Activated CD8-positive, alpha-beta memory T cell treated with anti-CD3 and anti-CD28 coated beads, Interleukin-2, amount 50 U/mL, for 24 hours (primary cell): ENCODE results near the gene ZBTB24.
"Not testable (repeated sequence)": the region's sequence is repeated elsewhere in the genome, so short reads cannot be mapped to it uniquely, and the experiment has no call there.

Experiments used
- DNase-seq: peaks from one replicate; pipeline ENCODE4 v3.0.0-alpha.2; 2020; ENCODE audit errors: extremely low read depth

ZBTB24 gene

GRCh38 chr6:109471105-109471810 lies 11.8 kb downstream of the ZBTB24 start:
- DNase-seq: no peak

- no peak for DNase-seq
These were observed 13.3 kb downstream of the ZBTB24 start for GRCh38 chr6:109469591-109470189.

- no peak for DNase-seq
These were observed 15.3 kb downstream of the ZBTB24 start for GRCh38 chr6:109467696-109468095.

- no peak for DNase-seq
These were observed 16.7 kb downstream of the ZBTB24 start for GRCh38 chr6:109466212-109466923.

GRCh38 chr6:109465772-109466171 lies 17.2 kb downstream of the ZBTB24 start:
- no peak for DNase-seq

GRCh38 chr6:109461733-109462526 lies 21.1 kb downstream of the ZBTB24 start:
- DNase-seq: no peak

GRCh38 chr6:109461205-109461604 lies 21.8 kb downstream of the ZBTB24 start:
- not testable (repeated sequence) for DNase-seq

GRCh38 chr6:109460161-109460829 lies 22.7 kb downstream of the ZBTB24 start:
- no peak for DNase-seq

GRCh38 chr6:109458774-109459531 lies 24.1 kb downstream of the ZBTB24 start:
- peak; percentile 13 for DNase-seq

- DNase-seq: no peak
These were observed 25.4 kb downstream of the ZBTB24 start for GRCh38 chr6:109457562-109457996.

GRCh38 chr6:109456710-109457561 lies 26.1 kb downstream of the ZBTB24 start:
- no peak for DNase-seq

GRCh38 chr6:109456111-109456583 lies 26.9 kb downstream of the ZBTB24 start:
- DNase-seq: no peak

- DNase-seq: peak; percentile 14
These were observed 27.4 kb downstream of the ZBTB24 start, which contains the start of gene MICAL1 for GRCh38 chr6:109455437-109456110. TSS of gene MICAL1 (minus strand) at chr6:109455772. CDS start at chr6:109454196, 1,576 bp downstream.

GRCh38 chr6:109454496-109455436 lies 28.3 kb downstream of the ZBTB24 start:
- DNase-seq: peak; percentile 40

- DNase-seq: no peak
These were observed 29.2 kb downstream of the ZBTB24 start for GRCh38 chr6:109453594-109454495.

GRCh38 chr6:109453156-109453555 lies 29.9 kb downstream of the ZBTB24 start:
- no peak for DNase-seq

- DNase-seq: no peak
These were observed 30.8 kb downstream of the ZBTB24 start for GRCh38 chr6:109452181-109452580.
